Fibroblast of lung (primary cell): Measurements from ENCODE around the gene TSR3. TPM values are rescaled to one million over a fixed set of nuclear protein-coding genes. Genes with fewer than 3 reads are reported as not detected.

ENCODE experiments used
- DNase-seq, 2 donors: peaks; one replicate each; pipeline versions ENCODE4 v3.0.0 to v3.0.0-alpha.2; 2010; ENCODE audit warnings: low read depth in 2 of 2
- H2AFZ ChIP-seq: 2 replicates; pipeline ENCODE4 v1.5.1; 2012; ENCODE audit warnings: low read length, control low read depth, inconsistent platforms
- H3K27ac ChIP-seq: 2 replicates; pipeline ENCODE4 v1.5.1; 2011; ENCODE audit warnings: low read length, control low read depth; ENCODE audit not compliant: insufficient read depth
- H3K27me3 ChIP-seq: 2 replicates; pipeline ENCODE4 v1.5.1; 2011; ENCODE audit warnings: mild to moderate bottlenecking, low read length; ENCODE audit not compliant: control insufficient read depth, insufficient read depth
- H3K36me3 ChIP-seq: 2 replicates; pipeline ENCODE4 v1.5.1; 2011; ENCODE audit warnings: low read length; ENCODE audit not compliant: control insufficient read depth, insufficient read depth
- H3K4me1 ChIP-seq: 2 replicates; pipeline ENCODE4 v1.5.1; 2011; ENCODE audit warnings: low read length; ENCODE audit not compliant: control insufficient read depth, insufficient read depth; ENCODE audit errors: extremely low read depth
- H3K4me2 ChIP-seq: 2 replicates; pipeline ENCODE4 v1.5.1; 2011; ENCODE audit warnings: low read length, control low read depth; ENCODE audit not compliant: insufficient read depth; ENCODE audit errors: extremely low read depth
- H3K4me3 ChIP-seq, 4 experiments: fragments of 200-600 bp in 1 of 4; sonication (generic) in 1 of 4; replicated peaks in 1 of 4; 2 replicates each; pipeline ENCODE4 v1.5.1; 2011 to 2016; ENCODE audit warnings: low read length in 4 of 4, low read depth in 3 of 4, mild to moderate bottlenecking in 3 of 4, control low read depth in 2 of 4, inconsistent platforms in 1 of 4, mixed read lengths in 1 of 4; ENCODE audit not compliant: insufficient read depth in 1 of 4; ENCODE audit errors: control extremely low read depth in 1 of 4
- H3K79me2 ChIP-seq: 2 replicates; pipeline ENCODE4 v1.5.1; 2012; ENCODE audit warnings: mild to moderate bottlenecking, low read length, inconsistent platforms; ENCODE audit not compliant: control insufficient read depth, insufficient read depth
- H3K9ac ChIP-seq: 2 replicates; pipeline ENCODE4 v1.5.1; 2011; ENCODE audit warnings: mild to moderate bottlenecking, low read length, control low read depth; ENCODE audit not compliant: insufficient read depth
- H3K9me3 ChIP-seq: 2 replicates; pipeline ENCODE4 v1.5.1; 2012; ENCODE audit warnings: low read depth, low read length; ENCODE audit not compliant: control insufficient read depth, insufficient read depth
- H4K20me1 ChIP-seq: 2 replicates; pipeline ENCODE4 v1.5.1; 2011; ENCODE audit warnings: low read length; ENCODE audit not compliant: control insufficient read depth, insufficient read depth; ENCODE audit errors: extremely low read depth
- CTCF ChIP-seq, 2 donors: IDR thresholded peaks in 1 of 2; conservative IDR thresholded peaks in 1 of 2; 1 replicate in 1 of 2; 2 replicates in 1 of 2; pipeline ENCODE4 v1.5.1; 2011 to 2012; ENCODE audit warnings: low read length in 2 of 2, control low read depth in 1 of 2, inconsistent platforms in 1 of 2, low read depth in 1 of 2, mild to moderate bottlenecking in 1 of 2
- EZH2 ChIP-seq: IDR thresholded peaks from 2 replicates; pipeline ENCODE4 v1.5.1; 2012; ENCODE audit warnings: low read length, control low read depth, mild to moderate bottlenecking; ENCODE audit errors: missing control alignments
- polyA plus RNA-seq, 2 donors: library from polyadenylated mRNA; depleted of rRNA in 1 of 2; stranded (reverse) in 1 of 2; unstranded in 1 of 2; fragments of >200 nt; gene quantifications; 2 replicates each; pipeline ENCODE4 v1.2.1, GENCODE V29; 2011 to 2012; ENCODE audit warnings: missing spikeins in 1 of 2
- total RNA-seq: library from RNA; depleted of rRNA; stranded (reverse); fragments of >200 nt; gene quantifications from 2 replicates; pipeline ENCODE4 v1.2.1, GENCODE V29; 2014

Gene TSR3
- total and polyA plus RNA-seq, 2 donors (not counting 1 experiment from before 2014, with no cell fraction given): 36.2 to 77.6 TPM

DNA sequence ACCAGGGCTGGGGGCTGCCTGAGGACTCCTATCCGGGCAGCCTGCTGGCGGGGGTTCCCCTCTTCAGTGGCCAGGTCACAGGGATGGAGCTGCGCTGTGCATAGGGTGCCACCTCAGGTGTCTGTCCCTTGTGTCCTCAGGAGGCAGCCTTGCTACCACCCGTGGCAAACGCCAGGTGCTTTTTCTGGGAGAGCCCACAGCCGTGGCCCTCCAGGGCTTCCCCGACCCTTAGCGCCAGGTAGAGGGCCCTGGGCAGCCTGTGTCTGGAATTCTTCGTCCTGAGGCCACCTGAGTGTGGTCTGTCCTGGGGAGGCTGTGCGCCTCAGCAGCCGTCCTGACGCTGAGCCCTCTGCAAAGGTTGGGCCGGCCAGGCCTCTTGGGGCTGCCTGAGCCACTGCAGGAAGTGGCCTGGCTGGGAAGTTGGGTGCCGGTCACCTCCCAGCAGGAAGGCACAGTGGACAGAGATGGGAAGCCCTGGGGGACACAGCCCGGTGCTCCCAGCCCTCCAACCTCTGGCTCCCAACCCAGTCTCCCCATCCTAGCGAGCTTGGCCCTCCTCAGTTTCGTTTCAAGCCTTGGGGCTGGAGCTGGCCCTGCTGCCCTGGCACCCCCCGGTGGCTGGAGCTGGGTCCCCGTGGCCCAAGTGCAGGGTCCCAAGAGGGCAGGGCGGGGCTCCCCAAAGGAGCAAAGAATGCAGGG is 25.9 kb downstream of the TSR3 start:
- Histone ChIP-seq H3K9me3 (no peaks in the 10 kb centered on the region), H3K36me3 (peaks cover 16% of the 10 kb centered on the region), H3K9ac (no peak overlapping the region), H3K4me1 (no peaks in the 10 kb centered on the region), H3K27me3 (no peaks in the 10 kb centered on the region), H3K4me3 (no peak overlapping the region), H4K20me1 (no peaks in the 10 kb centered on the region), H3K79me2 (no peaks in the 10 kb centered on the region), H3K4me2 (no peak overlapping the region), H3K27ac (no peak overlapping the region), H2AFZ (no peak overlapping the region)
- DNase-seq: no peak
- TF ChIP-seq CTCF (conservative IDR thresholded peaks at IDR 0.05 in 1 of 2, IDR thresholded peaks at IDR 0.05 in 1 of 2; ENCODE audit: low read depth in 1 of 2, low read length in 2 of 2) (no peak), EZH2 (no peak)

DNA sequence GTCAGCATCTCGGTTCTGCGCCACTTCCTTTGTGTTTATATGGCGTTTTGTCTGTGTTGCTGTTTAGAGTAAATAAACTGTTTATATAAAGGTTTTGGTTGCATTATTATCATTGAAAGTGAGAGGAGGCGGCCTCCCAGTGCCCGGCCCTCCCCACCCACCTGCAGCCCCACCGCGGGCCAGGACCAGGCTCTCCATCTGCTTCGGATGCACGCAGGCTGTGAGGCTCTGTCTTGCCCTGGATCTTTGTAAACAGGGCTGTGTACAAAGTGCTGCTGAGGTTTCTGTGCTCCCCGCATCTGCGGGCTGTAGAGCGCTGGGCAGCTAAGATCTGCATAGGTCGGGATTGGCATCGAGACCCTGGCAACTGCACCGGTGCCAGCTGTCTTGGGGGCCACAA is 26.4 kb downstream of the TSR3 start:
- Histone ChIP-seq H3K4me2 (no peak overlapping the region), H4K20me1 (no peaks in the 10 kb centered on the region), H3K36me3 (peaks cover 21% of the 10 kb centered on the region), H3K9ac (no peak overlapping the region), H3K9me3 (no peaks in the 10 kb centered on the region), H3K27ac (no peak overlapping the region), H3K4me3 (no peak overlapping the region), H3K4me1 (no peaks in the 10 kb centered on the region), H3K27me3 (no peaks in the 10 kb centered on the region), H2AFZ (no peak overlapping the region), H3K79me2 (no peaks in the 10 kb centered on the region)
- TF ChIP-seq EZH2: no peak
- TF ChIP-seq CTCF (conservative IDR thresholded peaks at IDR 0.05 in 1 of 2, IDR thresholded peaks at IDR 0.05 in 1 of 2; ENCODE audit: low read depth in 1 of 2, low read length in 2 of 2): no peak
- DNase-seq: no peak

GRCh38 chr16:1324286-1324826 is 27.3 kb downstream of the TSR3 start:
- Histone ChIP-seq H2AFZ (no peak overlapping the region), H3K27ac (no peak overlapping the region), H4K20me1 (no peaks in the 10 kb centered on the region), H3K9me3 (no peaks in the 10 kb centered on the region), H3K4me3 (no peak overlapping the region), H3K27me3 (no peaks in the 10 kb centered on the region), H3K9ac (no peak overlapping the region), H3K4me1 (no peaks in the 10 kb centered on the region), H3K4me2 (no peak overlapping the region), H3K79me2 (peaks cover 4% of the 10 kb centered on the region), H3K36me3 (peaks cover 30% of the 10 kb centered on the region)
- TF ChIP-seq EZH2 (no peak), CTCF (conservative IDR thresholded peaks at IDR 0.05 in 1 of 2, IDR thresholded peaks at IDR 0.05 in 1 of 2; ENCODE audit: low read depth in 1 of 2, low read length in 2 of 2) (no peak)
- no peak for DNase-seq
